Measurements from ENCODE around the gene CRIM1.

Gene CRIM1

GRCh38 chr2:36404754-36405153, 49.2 kb downstream of the CRIM1 start:
- TF ChIP-seq, protein P1, sequence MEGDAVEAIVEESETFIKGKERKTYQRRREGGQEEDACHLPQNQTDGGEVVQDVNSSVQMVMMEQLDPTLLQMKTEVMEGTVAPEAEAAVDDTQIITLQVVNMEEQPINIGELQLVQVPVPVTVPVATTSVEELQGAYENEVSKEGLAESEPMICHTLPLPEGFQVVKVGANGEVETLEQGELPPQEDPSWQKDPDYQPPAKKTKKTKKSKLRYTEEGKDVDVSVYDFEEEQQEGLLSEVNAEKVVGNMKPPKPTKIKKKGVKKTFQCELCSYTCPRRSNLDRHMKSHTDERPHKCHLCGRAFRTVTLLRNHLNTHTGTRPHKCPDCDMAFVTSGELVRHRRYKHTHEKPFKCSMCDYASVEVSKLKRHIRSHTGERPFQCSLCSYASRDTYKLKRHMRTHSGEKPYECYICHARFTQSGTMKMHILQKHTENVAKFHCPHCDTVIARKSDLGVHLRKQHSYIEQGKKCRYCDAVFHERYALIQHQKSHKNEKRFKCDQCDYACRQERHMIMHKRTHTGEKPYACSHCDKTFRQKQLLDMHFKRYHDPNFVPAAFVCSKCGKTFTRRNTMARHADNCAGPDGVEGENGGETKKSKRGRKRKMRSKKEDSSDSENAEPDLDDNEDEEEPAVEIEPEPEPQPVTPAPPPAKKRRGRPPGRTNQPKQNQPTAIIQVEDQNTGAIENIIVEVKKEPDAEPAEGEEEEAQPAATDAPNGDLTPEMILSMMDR (IDR thresholded peaks at IDR 0.05; ENCODE audit: unreplicated experiment in 3 of 3): no peak
- Mint-ChIP-seq H3K27ac (no peak overlapping the region), H3K4me1 (peaks cover 2% of the 10 kb centered on the region), H3K27me3 (ENCODE audit: low read depth) (no peaks in the 10 kb centered on the region), H3K4me3 (no peak overlapping the region), H3K9me3 (no peaks in the 10 kb centered on the region), H3K36me3 (ENCODE audit: low read depth) (no peaks in the 10 kb centered on the region)

DNA sequence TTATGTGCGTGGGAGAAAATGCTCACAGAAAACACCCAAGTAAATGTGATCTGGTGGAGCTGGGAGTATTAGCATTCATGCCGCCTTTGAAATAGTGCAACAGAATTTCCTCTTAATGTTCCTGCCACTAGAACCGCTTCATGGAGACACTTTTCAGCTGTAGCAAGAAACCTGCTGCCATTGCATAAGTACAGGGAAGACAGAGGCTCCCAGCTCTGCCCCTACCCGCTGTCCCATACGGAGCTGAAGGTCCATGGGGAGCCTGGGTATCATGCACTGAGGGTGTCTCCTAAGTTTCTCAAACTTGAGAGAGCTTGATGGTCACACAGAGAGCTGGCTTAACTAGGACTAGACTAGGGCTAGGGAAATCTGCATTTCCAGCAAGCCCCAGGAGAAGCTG, 49.6 kb downstream of the CRIM1 start:
- Mint-ChIP-seq H3K27me3 (ENCODE audit: low read depth) (no peaks in the 10 kb centered on the region), H3K9me3 (no peaks in the 10 kb centered on the region)
- TF ChIP-seq, protein P1 (IDR thresholded peaks at IDR 0.05; ENCODE audit: unreplicated experiment in 3 of 3): no peak

GRCh38 chr2:36406296-36406695, 50.7 kb downstream of the CRIM1 start:
- no peaks in the 10 kb centered on the region for H3K27me3 Mint-ChIP-seq (ENCODE audit: low read depth)
- no peaks in the 10 kb centered on the region for H3K36me3 Mint-ChIP-seq (ENCODE audit: low read depth)
- TF ChIP-seq, protein P1 (IDR thresholded peaks at IDR 0.05; ENCODE audit: unreplicated experiment in 3 of 3): no peak
- peaks cover 4% of the 10 kb centered on the region for H3K4me1 Mint-ChIP-seq
- H3K27ac Mint-ChIP-seq: no peak overlapping the region
- H3K4me3 Mint-ChIP-seq: no peak overlapping the region
- no peaks in the 10 kb centered on the region for H3K9me3 Mint-ChIP-seq

More for the DNA sequence above, 49.6 kb downstream of the CRIM1 start:
- no peaks in the 10 kb centered on the region for H3K36me3 Mint-ChIP-seq (ENCODE audit: low read depth)
- H3K4me3 Mint-ChIP-seq: no peak overlapping the region
- H3K27ac Mint-ChIP-seq: no peak overlapping the region
- H3K4me1 Mint-ChIP-seq: peaks cover 4% of the 10 kb centered on the region

DNA sequence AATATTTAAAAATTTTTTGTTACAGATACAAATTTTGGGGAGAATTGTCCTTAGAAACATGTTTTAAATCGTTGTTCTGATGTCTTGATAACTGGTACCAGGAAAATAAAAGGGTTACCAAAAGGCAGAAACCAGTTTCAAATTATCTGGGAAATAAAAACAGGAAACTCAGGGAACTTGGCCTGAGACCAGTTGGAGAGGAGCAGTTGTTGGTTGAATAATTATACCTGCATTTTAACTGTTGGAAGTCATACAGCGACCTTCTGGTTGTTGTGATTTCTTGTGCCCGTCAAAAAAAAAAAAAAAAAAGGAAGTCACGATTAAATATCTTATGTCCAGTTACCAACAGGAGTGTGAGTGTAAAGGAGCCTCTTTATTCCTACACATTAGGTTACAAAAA, 51.8 kb downstream of the CRIM1 start:
- no peak overlapping the region for H3K27ac Mint-ChIP-seq
- H3K4me1 Mint-ChIP-seq: peaks cover 11% of the 10 kb centered on the region
- H3K4me3 Mint-ChIP-seq: no peak overlapping the region
- no peaks in the 10 kb centered on the region for H3K36me3 Mint-ChIP-seq (ENCODE audit: low read depth)
- no peaks in the 10 kb centered on the region for H3K27me3 Mint-ChIP-seq (ENCODE audit: low read depth)
- TF ChIP-seq, protein P1 (IDR thresholded peaks at IDR 0.05; ENCODE audit: unreplicated experiment in 3 of 3): no peak
- no peaks in the 10 kb centered on the region for H3K9me3 Mint-ChIP-seq

DNA sequence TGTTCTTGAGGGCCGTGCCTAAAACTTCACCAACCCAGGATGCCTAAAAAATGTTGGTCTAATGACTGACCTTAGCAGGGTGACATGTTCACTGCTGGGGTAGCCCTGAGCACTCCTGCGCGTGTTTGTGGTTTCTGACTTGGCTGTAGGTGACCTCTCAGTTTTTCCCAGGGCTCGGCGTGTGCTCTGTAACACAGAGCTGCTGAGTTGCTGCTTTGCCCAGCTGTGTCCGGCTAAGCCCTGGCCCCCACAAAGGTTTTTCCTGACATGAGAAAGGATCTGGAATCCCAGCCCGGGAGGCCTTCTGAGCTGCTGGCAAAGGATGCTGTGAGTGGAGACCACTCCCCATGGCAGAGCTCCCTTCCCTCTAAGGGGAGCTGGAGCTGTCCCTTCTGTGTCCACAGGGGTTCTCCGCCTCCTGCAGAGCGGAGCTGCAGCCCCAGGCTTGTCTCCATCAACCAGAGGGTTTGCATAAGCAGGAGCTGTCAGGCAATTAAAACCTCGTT, 52.7 kb downstream of the CRIM1 start:
- no peaks in the 10 kb centered on the region for H3K9me3 Mint-ChIP-seq
- H3K4me3 Mint-ChIP-seq: no peak overlapping the region
- TF ChIP-seq, protein P1 (IDR thresholded peaks at IDR 0.05; ENCODE audit: unreplicated experiment in 3 of 3): no peak
- H3K27ac Mint-ChIP-seq: no peak overlapping the region
- H3K36me3 Mint-ChIP-seq (ENCODE audit: low read depth): no peaks in the 10 kb centered on the region
- H3K27me3 Mint-ChIP-seq (ENCODE audit: low read depth): no peaks in the 10 kb centered on the region
- H3K4me1 Mint-ChIP-seq: peaks cover 16% of the 10 kb centered on the region

DNA sequence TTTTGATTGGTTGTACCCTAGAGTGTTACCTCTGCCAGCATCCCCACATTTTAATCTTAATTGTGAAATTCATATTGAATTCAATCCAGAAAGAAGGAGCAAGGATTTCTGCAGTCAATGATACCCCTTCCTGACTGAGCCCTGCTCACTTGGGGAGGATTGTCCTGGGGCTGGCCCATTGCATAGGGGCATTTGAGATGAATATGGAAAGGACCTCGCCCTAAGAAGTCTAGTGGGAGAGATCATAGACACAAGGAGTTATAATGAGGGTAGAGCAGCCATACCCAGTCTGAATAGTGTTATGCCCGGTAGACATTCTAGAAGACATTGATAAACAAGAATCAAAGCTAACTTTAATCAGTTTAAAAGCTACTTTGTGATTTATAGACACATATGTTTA, 53.8 kb downstream of the CRIM1 start:
- no peaks in the 10 kb centered on the region for H3K27me3 Mint-ChIP-seq (ENCODE audit: low read depth)
- H3K4me3 Mint-ChIP-seq: no peak overlapping the region
- H3K4me1 Mint-ChIP-seq: peaks cover 23% of the 10 kb centered on the region
- H3K36me3 Mint-ChIP-seq (ENCODE audit: low read depth): no peaks in the 10 kb centered on the region
- no peaks in the 10 kb centered on the region for H3K9me3 Mint-ChIP-seq
- H3K27ac Mint-ChIP-seq: no peak overlapping the region
- TF ChIP-seq, protein P1 (IDR thresholded peaks at IDR 0.05; ENCODE audit: unreplicated experiment in 3 of 3): no peak

Data from nephron (organoid).